ENCODE measurements around the gene BEX3. TPM values are rescaled to one million over a fixed set of nuclear protein-coding genes. Genes with fewer than 3 reads are reported as not detected.
"Not testable (repeated sequence)": the region's sequence is repeated elsewhere in the genome, so short reads cannot be mapped to it uniquely, and the experiment has no call there.

Gene BEX3
- total and polyA plus RNA-seq, 2 experiments from 2014 or later: 427 to 714 TPM

GRCh38 chrX:103407776-103408175 lies 31.4 kb downstream of the BEX3 start (continued):
- TF ChIP-seq ZNF462 (CRISPR knock-in tag; IDR thresholded peaks at IDR 0.05): no peak
- TF ChIP-seq ZNF331 (CRISPR knock-in tag; IDR thresholded peaks at IDR 0.05; ENCODE audit: low read depth): no peak
- TF ChIP-seq STAT1 (IDR thresholded peaks at IDR 0.05; ENCODE audit: unreplicated experiment): no peak
- no peak for TF ChIP-seq EZH2phosphoT487 (IDR thresholded peaks at IDR 0.05; ENCODE audit: unreplicated experiment)
- no peak for TF ChIP-seq JUNB (IDR thresholded peaks at IDR 0.05; ENCODE audit: unreplicated experiment)

- H3K9me3 Mint-ChIP-seq; H4K20me1 ChIP-seq (replicated peaks; ENCODE audit: insufficient read depth); H3K9me2 ChIP-seq (ENCODE audit: insufficient read depth); H3K4me3 ChIP-seq; H3K4me3 Mint-ChIP-seq; H3K4me2 ChIP-seq; H3K27me3 Mint-ChIP-seq (ENCODE audit: insufficient read depth, low read depth, poor library complexity); H3K4me1 ChIP-seq (ENCODE audit: insufficient read depth); H3K36me3 ChIP-seq (ENCODE audit: insufficient read depth); ATAC-seq; DNase-seq (ENCODE audit: low spot score); H3K27ac Mint-ChIP-seq; H3K79me2 ChIP-seq (replicated peaks; ENCODE audit: insufficient read depth); H3F3A ChIP-seq (replicated peaks; ENCODE audit: low read depth); H3K27ac ChIP-seq (ENCODE audit: low read depth); H3K4me1 Mint-ChIP-seq; H3K27me3 ChIP-seq (ENCODE audit: insufficient read depth); H2AFZ ChIP-seq: not testable (repeated sequence)
- H3K36me3 Mint-ChIP-seq (ENCODE audit: low read depth): peaks cover 10% of the 10 kb centered on the region
These were observed 35.4 kb downstream of the BEX3 start for GRCh38 chrX:103411721-103412120.

Data from GM23338 (cell line).